Mucosa of rectum (tissue), 2 donors: Measurements from ENCODE around the gene ARPIN.

Experiments used
- H3K27ac ChIP-seq, 2 donors: one replicate each; pipeline ENCODE4 v1.7.0; 2013; ENCODE audit warnings: inconsistent platforms in 2 of 2, low read depth in 2 of 2, low read length in 2 of 2
- H3K27me3 ChIP-seq, 2 donors: one replicate each; pipeline ENCODE4 v1.7.0; 2013; ENCODE audit warnings: low read length in 2 of 2; ENCODE audit not compliant: control insufficient read depth in 2 of 2, insufficient read depth in 2 of 2
- H3K36me3 ChIP-seq, 2 donors: one replicate each; pipeline ENCODE4 v1.7.0; 2013; ENCODE audit warnings: low read length in 2 of 2; ENCODE audit not compliant: control insufficient read depth in 2 of 2, insufficient read depth in 2 of 2
- H3K4me1 ChIP-seq, 2 donors: one replicate each; pipeline ENCODE4 v1.7.0; 2013; ENCODE audit warnings: low read length in 2 of 2, mild to moderate bottlenecking in 1 of 2; ENCODE audit not compliant: control insufficient read depth in 2 of 2, insufficient read depth in 2 of 2
- H3K4me3 ChIP-seq, 2 donors: one replicate each; pipeline ENCODE4 v1.7.0; 2013; ENCODE audit warnings: low read length in 2 of 2
- H3K9ac ChIP-seq, 2 donors: one replicate each; pipeline ENCODE4 v1.7.0; 2013; ENCODE audit warnings: low read length in 2 of 2, low read depth in 1 of 2, mild to moderate bottlenecking in 1 of 2
- H3K9me3 ChIP-seq, 2 donors: one replicate each; pipeline ENCODE4 v1.7.0; 2013; ENCODE audit warnings: low read length in 2 of 2; ENCODE audit not compliant: control insufficient read depth in 2 of 2
- donor health status: healthy.
- donor health status: Normal muscosa, but diverticular disease.

ARPIN gene

GRCh38 chr15:89937365-89938350 is 24.9 kb upstream of the ARPIN start:
- H3K4me1 ChIP-seq = no peaks in the 10 kb centered on the region
- no peaks in the 10 kb centered on the region for H3K9me3 ChIP-seq
- no peak overlapping the region for H3K27ac ChIP-seq
- no peak overlapping the region for H3K4me3 ChIP-seq
- no peaks in the 10 kb centered on the region for H3K36me3 ChIP-seq
- no peaks in the 10 kb centered on the region for H3K27me3 ChIP-seq
- no peak overlapping the region for H3K9ac ChIP-seq

- no peak overlapping the region for H3K4me3 ChIP-seq
- H3K27me3 ChIP-seq = no peaks in the 10 kb centered on the region
- no peaks in the 10 kb centered on the region for H3K9me3 ChIP-seq
- no peaks in the 10 kb centered on the region for H3K36me3 ChIP-seq
- no peak overlapping the region for H3K27ac ChIP-seq
- H3K9ac ChIP-seq = no peak overlapping the region
- no peaks in the 10 kb centered on the region for H3K4me1 ChIP-seq
Measured at GRCh38 chr15:89936786-89937265, 24.1 kb upstream of the ARPIN start.

GRCh38 chr15:89936051-89936785 is 23.5 kb upstream of the ARPIN start:
- H3K27ac ChIP-seq = no peak overlapping the region
- no peaks in the 10 kb centered on the region for H3K9me3 ChIP-seq
- no peaks in the 10 kb centered on the region for H3K36me3 ChIP-seq
- no peaks in the 10 kb centered on the region for H3K4me1 ChIP-seq
- H3K27me3 ChIP-seq = no peaks in the 10 kb centered on the region
- H3K4me3 ChIP-seq = no peak overlapping the region
- no peak overlapping the region for H3K9ac ChIP-seq

GRCh38 chr15:89932880-89933279 is 20.1 kb upstream of the ARPIN start:
- Histone ChIP-seq H3K4me1 (peaks cover 0 to 5% of the 10 kb centered on the region in 2 donors), H3K9me3 (no peaks in the 10 kb centered on the region), H3K36me3 (no peaks in the 10 kb centered on the region), H3K27me3 (no peaks in the 10 kb centered on the region), H3K4me3 (no peak overlapping the region), H3K9ac (no peak overlapping the region), H3K27ac (no peak overlapping the region)

GRCh38 chr15:89928421-89928820 is 15.7 kb upstream of the ARPIN start:
- Histone ChIP-seq H3K36me3 (no peaks in the 10 kb centered on the region), H3K9ac (no peak overlapping the region), H3K9me3 (no peaks in the 10 kb centered on the region), H3K4me1 (peaks cover 0 to 5% of the 10 kb centered on the region in 2 donors), H3K27ac (no peak overlapping the region), H3K27me3 (no peaks in the 10 kb centered on the region), H3K4me3 (no peak overlapping the region)

GRCh38 chr15:89926158-89926557 is 13.4 kb upstream of the ARPIN start:
- Histone ChIP-seq H3K4me3 (no peak overlapping the region), H3K27ac (no peak overlapping the region), H3K4me1 (peaks cover 0 to 5% of the 10 kb centered on the region in 2 donors), H3K36me3 (no peaks in the 10 kb centered on the region), H3K27me3 (no peaks in the 10 kb centered on the region), H3K9me3 (no peaks in the 10 kb centered on the region), H3K9ac (no peak overlapping the region)

- peaks cover 4 to 7% of the 10 kb centered on the region in 2 donors for H3K4me1 ChIP-seq
- no peaks in the 10 kb centered on the region for H3K27me3 ChIP-seq
- H3K4me3 ChIP-seq = no peak overlapping the region
- H3K9ac ChIP-seq = no peak overlapping the region
- no peak overlapping the region for H3K27ac ChIP-seq
- no peaks in the 10 kb centered on the region for H3K36me3 ChIP-seq
- H3K9me3 ChIP-seq = no peaks in the 10 kb centered on the region
Measured at GRCh38 chr15:89917442-89918101, 4.8 kb upstream of the ARPIN start.

GRCh38 chr15:89916660-89917059 is 3.9 kb upstream of the ARPIN start:
- H3K27ac ChIP-seq = no peak overlapping the region
- H3K4me3 ChIP-seq = no peak overlapping the region
- peaks cover 7 to 12% of the 10 kb centered on the region in 2 donors for H3K4me1 ChIP-seq
- no peaks in the 10 kb centered on the region for H3K27me3 ChIP-seq
- no peak overlapping the region for H3K9ac ChIP-seq
- H3K36me3 ChIP-seq = no peaks in the 10 kb centered on the region
- H3K9me3 ChIP-seq = no peaks in the 10 kb centered on the region

GRCh38 chr15:89912145-89912673 is 543 bp downstream of the ARPIN start:
- H3K9me3 ChIP-seq = no peaks in the 10 kb centered on the region
- H3K27me3 ChIP-seq = no peaks in the 10 kb centered on the region
- H3K4me1 ChIP-seq = peaks cover 11 to 15% of the 10 kb centered on the region in 2 donors
- H3K27ac ChIP-seq = peak overlapping the region; percentile 91 to 92
- peak overlapping the region; percentile 74 to 87 for H3K9ac ChIP-seq
- peak overlapping the region; percentile 78 to 80 for H3K4me3 ChIP-seq
- H3K36me3 ChIP-seq = peaks cover 4 to 19% of the 10 kb centered on the region in 2 donors
